ENCODE data around the gene PLCXD1. TPM values are rescaled to one million over a fixed set of nuclear protein-coding genes. Genes with fewer than 3 reads are reported as not detected.
A peak's percentile ranks its signal among the peaks of the same experiment; 100 is the strongest.
"Not testable (repeated sequence)": the region's sequence is repeated elsewhere in the genome, so short reads cannot be mapped to it uniquely, and the experiment has no call there.

Gene PLCXD1, protein sequence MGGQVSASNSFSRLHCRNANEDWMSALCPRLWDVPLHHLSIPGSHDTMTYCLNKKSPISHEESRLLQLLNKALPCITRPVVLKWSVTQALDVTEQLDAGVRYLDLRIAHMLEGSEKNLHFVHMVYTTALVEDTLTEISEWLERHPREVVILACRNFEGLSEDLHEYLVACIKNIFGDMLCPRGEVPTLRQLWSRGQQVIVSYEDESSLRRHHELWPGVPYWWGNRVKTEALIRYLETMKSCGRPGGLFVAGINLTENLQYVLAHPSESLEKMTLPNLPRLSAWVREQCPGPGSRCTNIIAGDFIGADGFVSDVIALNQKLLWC
- 13.3 TPM for total RNA-seq
- polyA plus RNA-seq = 1 to 10 TPM; 2.9 to 5.9 (median 4.3) TPM

DNA sequence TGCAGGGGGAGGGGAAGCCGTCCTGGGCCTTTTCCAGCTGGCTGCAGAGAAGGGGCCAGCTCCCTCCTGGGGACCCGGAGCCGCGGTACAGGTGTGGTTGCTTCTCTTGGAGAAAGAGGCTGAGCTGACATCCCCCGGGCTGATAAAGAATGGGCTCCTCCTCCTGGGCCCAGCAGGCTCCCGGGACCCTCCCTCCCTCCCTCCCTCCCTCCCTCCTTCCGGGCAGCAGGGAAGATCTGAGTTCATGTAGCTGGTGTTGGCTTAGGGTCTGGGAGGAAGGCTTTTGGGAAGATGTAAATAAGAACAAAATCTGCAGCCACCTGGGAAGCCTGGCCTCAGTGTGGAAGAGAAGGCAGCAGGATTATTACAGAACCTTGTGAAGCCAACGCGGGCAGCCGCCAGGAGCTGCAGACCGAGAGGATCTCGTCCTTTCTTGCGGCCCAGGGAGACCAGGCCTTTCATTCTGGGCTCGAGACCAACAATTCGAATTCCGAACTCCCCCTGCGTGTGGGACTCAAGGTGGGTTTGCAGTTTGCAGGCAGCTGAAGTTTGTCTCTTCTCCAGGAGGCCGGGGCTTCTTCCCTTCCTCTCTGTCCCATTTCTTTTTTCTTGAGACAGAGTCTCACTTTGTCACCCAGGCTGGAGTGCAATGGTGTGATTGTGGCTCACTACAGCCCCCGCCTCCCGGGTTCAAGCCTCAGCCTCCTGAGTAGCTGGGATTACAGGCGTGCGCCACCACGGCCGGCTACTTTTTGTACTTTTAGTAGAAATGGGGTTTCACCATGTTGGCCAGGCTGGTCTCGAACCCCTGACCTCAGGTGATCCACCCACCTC lies at the start of gene PLCXD1:
TSS of gene PLCXD1 (plus strand) at position 216 of the 834 bp plus-strand sequence. CDS start 2,807 bp downstream, outside the sequence.
- Mint-ChIP-seq H3K36me3 (peaks cover 11% of the 10 kb centered on the region), H3K27ac (peak within 1 kb of the TSS in 1 of 3 donors; percentile 49), H3K4me3 (peak within 1 kb of the TSS in 3 of 4 donors; percentile 64 to 97 (median 83)), H3K9me3 (no peaks in the 10 kb centered on the region), H3K27me3 (peaks cover 4% of the 10 kb centered on the region), H3K4me1 (peaks cover 0 to 53% (median 18%) of the 10 kb centered on the region in 4 donors)
- no peaks in the 10 kb centered on the region for H3K9me3 ChIP-seq (ENCODE audit: control insufficient read depth in 2 of 2, low read length in 2 of 2)
- ATAC-seq (ENCODE audit: low read depth in 2 of 2) = no peak
- H3K4me1 ChIP-seq (ENCODE audit: control insufficient read depth, insufficient read depth, low read length, poor library complexity, severe bottlenecking) = peaks cover 8% of the 10 kb centered on the region
- H3K27me3 ChIP-seq (ENCODE audit: control insufficient read depth, insufficient read depth, low read length) = no peaks in the 10 kb centered on the region
- DNase-seq = peak in 1 of 3 donors; percentile 24
- peaks cover 9% of the 10 kb centered on the region for H3K36me3 ChIP-seq (ENCODE audit: control insufficient read depth, insufficient read depth, low read length)
- peak within 1 kb of the TSS; percentile 14 for H3K27ac ChIP-seq (ENCODE audit: insufficient read depth, low read length, poor library complexity, severe bottlenecking)
- H3K4me3 ChIP-seq (ENCODE audit: low read depth, low read length) = no peak within 1 kb of the TSS

DNA sequence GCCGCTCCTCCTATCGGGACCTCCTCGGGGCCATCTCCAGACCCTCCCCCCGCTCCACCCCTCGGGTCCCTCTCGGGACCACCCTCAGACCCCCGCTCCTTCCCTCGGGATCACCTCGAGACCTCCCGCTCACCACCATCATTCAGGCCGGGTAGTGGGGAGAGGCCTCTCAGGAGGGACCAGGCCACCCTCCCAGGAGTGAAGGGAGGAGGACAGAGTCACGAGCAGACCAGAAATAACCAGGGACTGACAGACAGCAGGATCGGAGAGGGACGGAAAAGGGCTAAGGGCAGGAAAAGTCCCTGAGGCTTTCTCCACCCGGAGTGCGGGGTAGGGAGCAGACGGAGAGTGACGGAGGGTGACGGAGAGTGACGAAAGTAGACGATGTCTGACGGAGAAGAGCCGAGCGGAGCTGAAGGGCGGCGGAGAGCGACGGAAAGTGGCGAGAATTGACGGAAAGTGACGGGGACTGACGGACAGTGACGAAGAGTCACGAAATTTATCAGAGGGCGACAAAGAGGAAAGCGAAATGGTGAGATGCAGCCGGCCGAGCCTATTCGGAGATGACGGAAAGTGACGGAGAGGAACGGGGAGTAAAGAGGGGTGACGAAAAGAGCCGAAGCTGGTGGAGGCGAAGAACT lies 49.4 kb upstream of the PLCXD1 start:
- not testable (repeated sequence) for H3K9me3 Mint-ChIP-seq; H3K27me3 Mint-ChIP-seq; H3K36me3 ChIP-seq (ENCODE audit: control insufficient read depth, insufficient read depth, low read length); H3K9me3 ChIP-seq (ENCODE audit: control insufficient read depth in 2 of 2, low read length in 2 of 2); H3K4me3 ChIP-seq (ENCODE audit: low read depth, low read length); H3K27me3 ChIP-seq (ENCODE audit: control insufficient read depth, insufficient read depth, low read length); H3K4me3 Mint-ChIP-seq; H3K27ac Mint-ChIP-seq; H3K4me1 ChIP-seq (ENCODE audit: control insufficient read depth, insufficient read depth, low read length, poor library complexity, severe bottlenecking); H3K4me1 Mint-ChIP-seq; DNase-seq; H3K27ac ChIP-seq (ENCODE audit: insufficient read depth, low read length, poor library complexity, severe bottlenecking); H3K36me3 Mint-ChIP-seq
- peak; percentile 91 to 98 for ATAC-seq (ENCODE audit: low read depth in 2 of 2)

DNA sequence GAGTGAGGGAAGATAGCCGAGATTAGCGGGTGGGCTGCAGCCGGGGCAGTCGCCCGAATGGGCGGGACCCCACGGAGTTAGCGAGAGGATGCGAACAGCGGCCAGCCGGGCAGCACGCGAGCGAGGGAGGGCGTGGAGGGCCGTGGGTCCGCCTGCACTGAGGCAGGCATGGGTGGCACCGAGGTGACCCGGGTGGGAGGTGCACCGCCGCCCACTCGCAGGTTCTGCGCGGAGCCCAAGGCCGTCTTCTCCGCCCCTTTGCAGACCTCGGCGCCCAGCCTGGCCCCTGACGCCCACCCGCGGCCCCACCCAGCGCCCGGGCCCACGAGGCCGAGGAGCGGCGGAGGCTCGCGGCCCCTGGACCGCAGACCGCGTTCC lies 48.9 kb upstream of the PLCXD1 start:
- H3K27ac Mint-ChIP-seq; H3K4me3 ChIP-seq (ENCODE audit: low read depth, low read length); H3K4me1 ChIP-seq (ENCODE audit: control insufficient read depth, insufficient read depth, low read length, poor library complexity, severe bottlenecking); H3K4me3 Mint-ChIP-seq; DNase-seq; H3K27me3 ChIP-seq (ENCODE audit: control insufficient read depth, insufficient read depth, low read length); H3K36me3 ChIP-seq (ENCODE audit: control insufficient read depth, insufficient read depth, low read length); H3K9me3 ChIP-seq (ENCODE audit: control insufficient read depth in 2 of 2, low read length in 2 of 2); H3K4me1 Mint-ChIP-seq; H3K27ac ChIP-seq (ENCODE audit: insufficient read depth, low read length, poor library complexity, severe bottlenecking); H3K27me3 Mint-ChIP-seq; H3K9me3 Mint-ChIP-seq; H3K36me3 Mint-ChIP-seq: not testable (repeated sequence)
- ATAC-seq (ENCODE audit: low read depth in 2 of 2) = peak; percentile 22 to 23

DNA sequence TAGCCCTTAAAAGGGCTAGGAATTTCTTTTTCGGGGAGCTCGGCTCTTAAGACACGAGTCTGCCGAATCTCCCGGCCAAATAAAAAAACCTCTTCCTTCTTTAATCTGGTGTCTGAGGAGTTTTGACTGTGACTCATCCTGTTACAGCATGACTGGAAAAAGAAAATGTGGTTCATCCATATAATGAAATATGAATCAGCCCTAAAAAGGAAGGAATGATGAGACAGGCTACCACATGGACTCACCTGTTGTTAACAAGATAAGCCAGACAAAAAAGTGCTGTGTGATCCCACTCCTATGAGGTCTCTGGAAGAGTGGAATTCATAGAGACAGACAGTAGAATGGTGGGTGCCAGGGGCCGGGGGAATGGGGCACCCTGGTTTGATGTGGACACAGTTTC lies 45.0 kb upstream of the PLCXD1 start:
- H3K27ac Mint-ChIP-seq; H3K27me3 ChIP-seq (ENCODE audit: control insufficient read depth, insufficient read depth, low read length); H3K4me3 Mint-ChIP-seq; ATAC-seq (ENCODE audit: low read depth in 2 of 2); H3K9me3 ChIP-seq (ENCODE audit: control insufficient read depth in 2 of 2, low read length in 2 of 2); H3K4me1 Mint-ChIP-seq; H3K27me3 Mint-ChIP-seq; H3K9me3 Mint-ChIP-seq; H3K4me3 ChIP-seq (ENCODE audit: low read depth, low read length); H3K36me3 ChIP-seq (ENCODE audit: control insufficient read depth, insufficient read depth, low read length); H3K4me1 ChIP-seq (ENCODE audit: control insufficient read depth, insufficient read depth, low read length, poor library complexity, severe bottlenecking); H3K36me3 Mint-ChIP-seq; DNase-seq; H3K27ac ChIP-seq (ENCODE audit: insufficient read depth, low read length, poor library complexity, severe bottlenecking): not testable (repeated sequence)

DNA sequence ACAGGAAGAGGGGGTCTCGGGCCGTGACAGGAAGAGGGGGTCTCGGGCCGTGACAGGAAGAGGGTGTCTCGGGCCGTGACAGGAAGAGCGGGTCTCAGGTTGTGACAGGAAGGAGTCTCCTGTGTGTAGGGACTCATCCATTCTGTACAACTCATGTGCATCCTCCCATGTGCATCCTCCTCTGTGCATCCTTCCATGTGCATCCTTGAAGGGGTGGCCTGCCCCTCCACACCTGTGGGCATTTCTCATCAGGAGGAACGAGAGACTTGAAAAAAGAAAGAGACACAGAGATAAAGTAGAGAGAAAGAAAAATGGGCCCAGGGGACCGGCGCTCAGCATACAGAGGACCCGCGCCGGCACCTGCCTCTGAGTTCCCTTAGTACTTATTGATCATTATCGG lies 30.2 kb upstream of the PLCXD1 start:
- H3K9me3 Mint-ChIP-seq = peaks cover 0 to 9% (median 0%) of the 10 kb centered on the region in 7 donors
- peak in 1 of 2 donors; percentile 47 for ATAC-seq (ENCODE audit: low read depth in 2 of 2)
- peak overlapping the region in 3 of 4 donors; percentile 13 to 75 (median 58) for H3K4me3 Mint-ChIP-seq
- H3K4me3 ChIP-seq (ENCODE audit: low read depth, low read length) = no peak overlapping the region
- no peaks in the 10 kb centered on the region for H3K27me3 Mint-ChIP-seq
- H3K36me3 ChIP-seq (ENCODE audit: control insufficient read depth, insufficient read depth, low read length) = no peaks in the 10 kb centered on the region
- H3K4me1 Mint-ChIP-seq = peaks cover 0 to 25% (median 18%) of the 10 kb centered on the region in 4 donors
- peak overlapping the region; percentile 64 to 94 (median 93) for H3K27ac Mint-ChIP-seq
- no peaks in the 10 kb centered on the region for H3K27me3 ChIP-seq (ENCODE audit: control insufficient read depth, insufficient read depth, low read length)
- H3K36me3 Mint-ChIP-seq = no peaks in the 10 kb centered on the region
- H3K27ac ChIP-seq (ENCODE audit: insufficient read depth, low read length, poor library complexity, severe bottlenecking) = peak overlapping the region; percentile 68
- DNase-seq = peak in 1 of 3 donors; percentile 44
- no peaks in the 10 kb centered on the region for H3K9me3 ChIP-seq (ENCODE audit: control insufficient read depth in 2 of 2, low read length in 2 of 2)
- H3K4me1 ChIP-seq (ENCODE audit: control insufficient read depth, insufficient read depth, low read length, poor library complexity, severe bottlenecking) = no peaks in the 10 kb centered on the region

DNA sequence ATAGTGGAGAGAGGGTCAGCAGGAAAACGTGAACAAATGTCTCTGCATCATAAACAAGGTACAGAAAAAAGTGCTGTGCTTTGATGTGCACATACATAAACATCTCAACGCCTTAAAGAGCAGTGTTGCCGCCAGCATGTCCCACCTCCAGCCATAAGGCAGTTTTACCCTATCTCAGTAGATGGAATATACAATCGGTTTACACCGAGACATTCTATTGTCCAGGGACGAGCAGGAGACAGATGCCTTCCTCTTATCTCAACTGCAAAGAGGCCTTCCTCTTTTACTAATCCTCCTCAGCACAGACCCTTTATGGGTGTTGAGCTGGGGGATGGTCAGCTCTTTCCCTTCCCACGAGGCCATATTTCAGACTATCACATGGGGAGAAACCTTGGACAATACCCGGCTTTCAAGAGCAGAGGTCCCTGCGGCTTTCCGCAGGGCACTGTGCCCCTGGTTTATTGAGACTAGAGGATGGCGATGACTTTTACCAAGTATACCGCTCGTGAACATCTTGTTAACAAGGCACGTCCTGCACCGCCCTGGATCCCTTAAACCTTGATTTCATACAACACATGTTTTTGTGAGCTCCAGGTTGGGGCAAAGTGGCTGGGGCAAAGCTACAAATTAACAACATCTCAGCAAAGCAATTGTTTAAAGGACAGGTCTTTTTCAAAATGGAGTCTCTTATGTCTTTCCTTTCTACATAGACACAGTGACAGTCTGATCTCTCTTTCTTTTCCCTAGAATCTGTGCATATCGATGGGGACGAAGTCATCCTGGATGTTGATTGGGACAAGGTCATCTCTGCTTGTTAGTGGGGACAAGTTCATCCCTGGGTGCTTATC lies 29.6 kb upstream of the PLCXD1 start:
- Mint-ChIP-seq H3K27ac (peak overlapping the region; percentile 64 to 94 (median 93)), H3K4me1 (peaks cover 0 to 25% (median 18%) of the 10 kb centered on the region in 4 donors), H3K4me3 (peak overlapping the region in 3 of 4 donors; percentile 51 to 75 (median 58))
- not testable (repeated sequence) for H3K27me3 ChIP-seq (ENCODE audit: control insufficient read depth, insufficient read depth, low read length); H3K27me3 Mint-ChIP-seq; ATAC-seq (ENCODE audit: low read depth in 2 of 2); H3K9me3 ChIP-seq (ENCODE audit: control insufficient read depth in 2 of 2, low read length in 2 of 2); H3K4me1 ChIP-seq (ENCODE audit: control insufficient read depth, insufficient read depth, low read length, poor library complexity, severe bottlenecking); H3K36me3 Mint-ChIP-seq; H3K36me3 ChIP-seq (ENCODE audit: control insufficient read depth, insufficient read depth, low read length); H3K4me3 ChIP-seq (ENCODE audit: low read depth, low read length); DNase-seq; H3K9me3 Mint-ChIP-seq
- peak overlapping the region; percentile 68 for H3K27ac ChIP-seq (ENCODE audit: insufficient read depth, low read length, poor library complexity, severe bottlenecking)
